Activated CD4-positive, CD25-positive, alpha-beta regulatory T cell treated with anti-CD3 and anti-CD28 coated beads, Interleukin-2, amount 50 U/mL, for 24 hours (primary cell): ENCODE results near the gene CDH24.

Source experiments
- ATAC-seq, 2 donors: fragments of 150-1000 bp; cut with Tn5 transposase; one replicate each; pipeline ENCODE4 v1.10.0; 2021; ENCODE audit warnings: mild to moderate bottlenecking in 1 of 2, moderate library complexity in 1 of 2

The CDH24 gene

GRCh38 chr14:23090254-23090636 lies 32.9 kb upstream of the CDH24 start:
- ATAC-seq: no peak

GRCh38 chr14:23089498-23090253 lies 32.4 kb upstream of the CDH24 start:
- no peak for ATAC-seq

GRCh38 chr14:23086565-23086964 lies 29.2 kb upstream of the CDH24 start:
- ATAC-seq: no peak

GRCh38 chr14:23085458-23085857 lies 28.1 kb upstream of the CDH24 start:
- ATAC-seq: peak; percentile 46 to 67

- no peak for ATAC-seq
These were observed 23.2 kb upstream of the CDH24 start for GRCh38 chr14:23080474-23080873.

GRCh38 chr14:23079716-23080115 lies 22.4 kb upstream of the CDH24 start:
- ATAC-seq: no peak

GRCh38 chr14:23078692-23079116 lies 21.4 kb upstream of the CDH24 start:
- ATAC-seq: peak in 1 of 2 donors; percentile 32

- ATAC-seq: no peak
These were observed 20.6 kb upstream of the CDH24 start for GRCh38 chr14:23077962-23078361.

- ATAC-seq: peak; percentile 38 to 56
These were observed 19.6 kb upstream of the CDH24 start for GRCh38 chr14:23076785-23077408.

GRCh38 chr14:23074906-23075305 lies 17.6 kb upstream of the CDH24 start:
- no peak for ATAC-seq

GRCh38 chr14:23071921-23072539 lies 14.7 kb upstream of the CDH24 start:
- no peak for ATAC-seq

- ATAC-seq: peak; percentile 95 to 97
These were observed 14.1 kb upstream of the CDH24 start for GRCh38 chr14:23071244-23071920.

GRCh38 chr14:23070262-23071129 lies 13.2 kb upstream of the CDH24 start:
- no peak for ATAC-seq

- no peak for ATAC-seq
These were observed 12.1 kb upstream of the CDH24 start for GRCh38 chr14:23069413-23069806.

GRCh38 chr14:23068789-23069412 lies 11.6 kb upstream of the CDH24 start:
- peak; percentile 73 to 80 for ATAC-seq

GRCh38 chr14:23067847-23068788 lies 10.8 kb upstream of the CDH24 start:
- ATAC-seq: no peak

- no peak for ATAC-seq
These were observed 9.8 kb upstream of the CDH24 start for GRCh38 chr14:23066855-23067744.

GRCh38 chr14:23066368-23066767 lies 9.0 kb upstream of the CDH24 start:
- no peak for ATAC-seq

- ATAC-seq: no peak
These were observed 6.3 kb upstream of the CDH24 start for GRCh38 chr14:23063601-23064000.

- ATAC-seq: no peak
These were observed 4.7 kb upstream of the CDH24 start for GRCh38 chr14:23062002-23062401.
